NCI-H2227 (cell line): ENCODE results near the gene DIS3L2.
"Not testable (repeated sequence)": the region's sequence is repeated elsewhere in the genome, so short reads cannot be mapped to it uniquely, and the experiment has no call there.

Experiments
- DNase-seq: peaks from one replicate; lab custom pipeline; 2025; ENCODE audit not compliant: unreplicated experiment; lab: John Stamatoyannopoulos, UW

The DIS3L2 gene

GRCh38 chr2:232111551-232111950, 150.0 kb downstream of the DIS3L2 start:
- no peak for DNase-seq

- no peak for DNase-seq
Measured at GRCh38 chr2:232113821-232114220, 152.3 kb downstream of the DIS3L2 start.

DNA sequence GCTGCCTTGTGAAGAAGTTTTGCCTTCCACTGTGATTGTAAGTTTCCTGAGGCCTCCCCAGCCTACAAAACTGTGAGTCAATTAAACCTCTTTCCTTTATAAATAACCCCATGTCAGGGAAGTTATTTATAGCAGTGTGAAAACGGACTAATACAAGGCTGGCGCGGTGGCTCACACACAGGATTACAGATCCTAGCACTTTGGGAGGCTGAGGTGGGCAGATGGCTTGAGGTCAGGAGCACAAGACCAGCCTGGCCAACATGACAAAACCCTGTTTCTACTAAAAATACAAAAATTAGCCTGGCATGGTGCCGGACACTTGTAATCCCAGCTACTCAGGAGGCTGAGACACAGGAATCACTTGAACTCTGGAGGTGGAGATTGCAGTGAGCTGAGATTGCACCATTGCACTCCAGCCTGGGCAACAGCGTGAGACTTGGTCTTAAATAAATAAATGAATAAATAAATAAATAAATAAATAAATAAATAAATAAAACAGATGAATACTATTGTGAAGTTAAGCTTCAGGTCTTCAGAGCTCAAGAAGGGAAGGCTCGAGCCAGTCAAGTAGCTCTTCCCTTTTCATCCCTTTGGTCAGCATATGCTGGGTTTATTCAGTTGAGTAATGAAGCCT, 154.3 kb downstream of the DIS3L2 start:
- DNase-seq = not testable (repeated sequence)

DNA sequence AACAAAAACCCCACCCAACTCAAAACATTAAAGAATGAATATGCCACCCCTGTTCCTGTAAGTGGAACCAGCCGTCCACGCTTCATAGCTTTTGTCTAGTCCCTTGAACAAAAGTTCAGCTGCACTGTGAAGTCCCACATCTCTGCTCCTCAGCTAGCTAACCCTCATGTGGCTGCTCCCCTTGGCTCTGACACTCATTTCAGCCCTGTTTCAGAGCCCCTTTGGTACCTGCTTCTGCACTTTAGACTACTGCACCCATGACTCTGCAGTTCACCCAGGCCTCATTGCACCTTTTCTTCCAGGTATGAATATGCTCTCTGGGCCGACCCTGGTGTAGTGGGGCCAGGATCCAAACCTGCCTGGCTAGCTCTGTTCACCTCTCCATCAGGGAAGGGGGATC, 155.3 kb downstream of the DIS3L2 start:
- no peak for DNase-seq

DNA sequence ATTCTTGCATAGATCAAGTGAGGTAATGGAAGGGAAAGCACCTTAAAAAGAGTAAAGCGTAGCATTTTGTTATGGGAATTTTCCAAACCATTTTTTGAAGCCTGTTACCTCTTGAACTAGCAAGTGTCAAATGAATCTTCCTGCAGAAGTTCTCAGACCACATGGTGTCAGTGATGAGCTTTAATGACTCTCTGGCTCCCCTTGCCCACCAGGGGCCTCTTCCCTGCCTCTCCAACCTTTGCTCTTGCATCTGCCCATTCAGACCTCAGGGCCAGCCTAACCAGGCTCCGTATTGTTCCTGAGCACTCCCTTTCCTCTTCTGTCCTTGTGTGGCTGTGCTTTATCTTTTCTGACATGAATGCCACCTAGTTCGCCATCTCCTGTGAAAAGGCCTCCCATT, 155.9 kb downstream of the DIS3L2 start:
- no peak for DNase-seq

- no peak for DNase-seq
Measured at GRCh38 chr2:232120911-232121310, 159.4 kb downstream of the DIS3L2 start.

DNA sequence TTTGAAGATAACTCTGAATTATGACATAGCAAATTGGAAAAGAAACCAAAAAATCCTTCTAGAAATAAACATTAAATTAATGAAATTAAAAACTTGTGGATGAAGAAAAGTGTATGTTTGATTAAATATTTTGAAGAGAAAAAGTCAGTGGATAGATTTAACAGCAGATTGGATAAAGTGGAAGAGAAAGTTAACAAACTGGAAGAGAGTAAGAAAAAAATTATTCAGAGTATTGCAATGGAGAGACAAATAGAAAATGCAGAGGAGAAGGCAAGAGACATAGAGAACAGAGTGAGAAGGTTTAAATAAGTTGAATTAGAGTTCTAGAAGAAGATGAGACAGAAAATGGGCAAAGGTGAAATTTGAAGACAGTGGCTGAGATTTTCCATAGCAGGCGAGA, 162.8 kb downstream of the DIS3L2 start:
- DNase-seq = no peak

- no peak for DNase-seq
Measured at GRCh38 chr2:232126301-232127099, 165.0 kb downstream of the DIS3L2 start.

GRCh38 chr2:232129483-232129882, 168.0 kb downstream of the DIS3L2 start:
- no peak for DNase-seq

DNA sequence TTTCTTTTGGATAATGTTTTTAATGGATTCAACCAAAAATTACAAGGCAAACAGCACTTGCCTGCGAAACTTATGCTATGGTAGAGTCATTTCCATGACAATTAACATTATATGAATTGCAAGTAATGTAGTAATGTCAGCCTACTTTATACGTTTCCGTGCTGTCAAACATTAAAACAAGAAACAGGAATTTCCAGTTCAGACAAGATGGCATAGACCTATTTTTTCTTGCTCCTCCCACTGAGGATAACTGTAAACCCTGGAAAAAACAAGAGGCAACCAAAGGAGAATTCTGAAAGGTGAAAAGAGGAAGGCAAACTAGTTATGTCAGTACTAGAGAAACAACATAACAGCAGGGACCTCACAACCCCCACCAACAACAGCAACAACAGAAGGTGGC, 170.7 kb downstream of the DIS3L2 start:
- DNase-seq = no peak

GRCh38 chr2:232133078-232133477, 171.6 kb downstream of the DIS3L2 start:
- DNase-seq = no peak

GRCh38 chr2:232134939-232135338, 173.4 kb downstream of the DIS3L2 start:
- DNase-seq = no peak

GRCh38 chr2:232137356-232138147, 176.0 kb downstream of the DIS3L2 start:
- DNase-seq = no peak

DNA sequence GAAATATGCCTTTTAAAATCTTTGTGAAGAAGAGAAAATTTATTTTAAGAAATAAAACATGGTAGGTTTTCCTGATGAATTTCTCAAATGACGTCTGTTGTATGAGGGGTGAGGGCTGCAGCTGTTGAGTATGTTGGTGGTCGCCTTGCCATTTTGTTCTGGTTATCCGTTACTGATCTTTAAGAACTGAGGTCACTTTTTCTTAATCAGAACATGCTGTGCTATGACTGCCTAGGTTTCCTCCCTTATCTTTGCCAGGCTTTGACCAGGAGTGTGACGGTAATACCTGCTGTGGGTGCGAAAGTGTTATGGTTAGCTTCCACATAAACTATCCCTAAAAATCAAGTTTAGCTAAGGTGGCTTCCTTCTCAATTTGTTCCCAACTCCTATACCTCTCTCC, 176.9 kb downstream of the DIS3L2 start:
- no peak for DNase-seq

GRCh38 chr2:232139171-232139594, 177.7 kb downstream of the DIS3L2 start:
- no peak for DNase-seq

DNA sequence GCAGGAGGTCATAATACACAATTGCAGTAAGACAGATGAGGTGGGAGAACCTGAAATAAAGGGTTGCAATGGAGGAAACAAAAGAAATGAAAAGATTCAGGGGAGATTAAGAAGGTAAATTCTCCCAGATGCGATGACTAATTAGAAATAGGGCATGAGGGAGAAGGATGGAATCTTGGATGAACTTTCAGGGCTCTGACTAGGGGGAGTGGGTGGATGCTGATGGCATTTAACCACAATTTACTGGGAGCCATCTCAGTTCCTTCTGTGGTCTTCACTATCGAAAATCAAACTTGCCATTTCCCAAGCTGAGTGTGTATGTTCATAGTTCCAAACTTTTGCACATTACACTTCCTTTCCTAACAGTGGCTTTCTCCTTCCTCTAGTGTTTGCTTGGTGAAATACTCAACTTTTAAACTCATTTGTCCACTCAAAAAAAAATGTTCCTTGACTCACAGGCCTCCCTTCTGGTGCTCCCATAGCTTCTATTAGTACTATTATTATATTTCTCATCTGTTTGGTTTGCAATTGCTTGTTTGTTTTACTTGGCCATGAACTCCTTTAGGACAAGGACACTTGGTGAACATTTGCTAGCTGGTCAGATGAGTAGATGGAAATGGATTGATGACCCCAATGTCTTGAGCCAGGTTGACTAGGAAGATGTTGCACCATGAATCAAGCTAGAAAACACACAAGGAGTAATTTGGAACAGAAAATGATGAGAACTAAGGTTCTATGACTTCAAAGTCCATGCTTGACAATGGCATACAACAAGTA, 178.5 kb downstream of the DIS3L2 start:
- DNase-seq = no peak

DNA sequence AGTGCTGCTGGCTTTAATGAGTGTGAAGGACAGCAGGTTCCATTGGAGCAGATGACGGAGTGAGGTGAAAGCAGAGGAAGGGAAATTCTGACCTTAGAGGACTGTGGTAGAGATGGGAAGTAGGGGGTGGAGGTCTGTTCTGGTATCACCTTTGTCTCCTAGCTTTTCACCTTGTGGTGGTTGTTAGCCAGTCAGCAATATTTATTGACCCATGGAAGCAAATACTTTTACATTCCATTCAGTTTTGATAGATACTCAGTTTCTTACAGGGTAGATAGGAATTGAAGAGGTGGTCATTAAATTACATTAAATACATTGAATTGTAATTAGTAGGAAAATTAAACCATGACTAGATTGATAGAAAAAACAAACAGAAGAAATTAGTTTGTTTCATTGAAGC, 180.1 kb downstream of the DIS3L2 start:
- DNase-seq = no peak

DNA sequence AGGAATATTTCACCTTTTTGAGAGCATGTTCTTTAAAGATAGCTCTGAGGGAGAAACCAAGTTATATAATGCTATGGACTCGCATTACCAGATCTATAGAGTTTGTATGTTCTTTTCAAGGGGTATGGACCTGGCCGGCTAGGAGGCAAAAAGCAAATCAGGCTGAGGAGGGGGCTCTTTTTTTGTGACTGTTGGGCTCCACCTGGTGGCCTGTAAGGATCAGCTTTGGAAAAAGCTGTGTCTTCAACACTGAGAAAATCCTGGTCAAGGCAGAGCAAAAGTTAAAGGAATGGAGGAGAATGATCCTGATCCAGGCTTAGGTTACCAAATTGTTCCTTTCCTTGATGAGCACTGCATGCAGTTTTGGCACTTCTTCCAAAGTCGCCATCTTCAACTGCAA, 180.5 kb downstream of the DIS3L2 start:
- peak; percentile 31 for DNase-seq

DNA sequence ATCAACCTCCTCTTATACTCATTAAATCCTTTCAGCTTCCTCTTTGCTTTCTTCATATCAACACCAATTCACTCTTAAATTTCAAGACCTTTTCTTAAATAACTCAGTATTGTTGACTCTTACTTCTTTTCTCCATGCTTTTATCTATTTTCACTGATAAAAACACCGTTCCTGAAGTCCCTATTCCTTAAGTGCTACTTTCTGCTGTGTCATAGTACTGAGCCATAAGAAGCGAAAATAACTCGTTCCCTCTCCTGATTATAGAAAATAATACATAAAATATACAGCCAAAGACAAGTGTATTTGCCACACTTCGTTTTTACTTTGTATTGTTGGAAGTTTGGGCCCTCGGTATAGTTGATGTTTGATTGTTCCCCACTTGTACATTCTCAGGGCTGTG, 181.0 kb downstream of the DIS3L2 start:
- no peak for DNase-seq

- DNase-seq = no peak
Measured at GRCh38 chr2:232146294-232146693, 184.8 kb downstream of the DIS3L2 start.

- DNase-seq = no peak
Measured at GRCh38 chr2:232147440-232148077, 186.0 kb downstream of the DIS3L2 start.
